IPS DF 6.9 (cell line): Measurements from ENCODE around the gene PAAF1.
"Not testable (repeated sequence)": the region's sequence is repeated elsewhere in the genome, so short reads cannot be mapped to it uniquely, and the experiment has no call there.

Source experiments
- DNase-seq: peaks from one replicate; pipeline ENCODE4 v3.0.0-alpha.2; 2013; ENCODE audit warnings: low read depth, low spot score
- H3K27ac ChIP-seq: one replicate; pipeline ENCODE4 v1.5.1; 2013; ENCODE audit warnings: low read length, control low read depth
- H3K27me3 ChIP-seq: 2 replicates; pipeline ENCODE4 v1.6.1; 2013; ENCODE audit warnings: mild to moderate bottlenecking, low read length; ENCODE audit not compliant: control insufficient read depth, insufficient read depth
- H3K36me3 ChIP-seq: 2 replicates; pipeline ENCODE4 v1.6.1; 2013; ENCODE audit warnings: low read length; ENCODE audit not compliant: control insufficient read depth, insufficient read depth
- H3K4me1 ChIP-seq: 2 replicates; pipeline ENCODE4 v1.6.1; 2013; ENCODE audit warnings: low read length; ENCODE audit not compliant: control insufficient read depth, insufficient read depth
- H3K4me3 ChIP-seq: 2 replicates; pipeline ENCODE4 v1.5.1; 2013; ENCODE audit warnings: mild to moderate bottlenecking, low read length
- H3K9me3 ChIP-seq: 2 replicates; pipeline ENCODE4 v1.6.1; 2013; ENCODE audit warnings: low read length, inconsistent platforms; ENCODE audit not compliant: control insufficient read depth, insufficient read depth
- WGBS: extraction: QIAGEN DNeasy Blood & Tissue Kit; methylation state at CpG from one replicate; pipeline ENCODE4 v1.1.7; 2013; ENCODE audit warnings: mixed read lengths, missing lambda C conversion rate; ENCODE audit not compliant: insufficient read length, insufficient coverage; 5-methylcytosine and 5-hydroxymethylcytosine counted together

PAAF1 gene

GRCh38 chr11:73914284-73914683 is 37.5 kb downstream of the PAAF1 start:
- H3K36me3 ChIP-seq = no peaks in the 10 kb centered on the region
- no CpG with 5 or more reads among the region's 4 CpGs for WGBS

GRCh38 chr11:73916435-73916834 is 39.6 kb downstream of the PAAF1 start:
- no peaks in the 10 kb centered on the region for H3K9me3 ChIP-seq
- H3K4me3 ChIP-seq = no peak overlapping the region
- no peaks in the 10 kb centered on the region for H3K36me3 ChIP-seq
- WGBS = no CpG with 5 or more reads among the region's 1 CpG
- DNase-seq = no peak
- H3K27ac ChIP-seq = no peak overlapping the region
- H3K4me1 ChIP-seq = no peaks in the 10 kb centered on the region
- H3K27me3 ChIP-seq = no peaks in the 10 kb centered on the region

More at GRCh38 chr11:73914284-73914683, 37.5 kb downstream of the PAAF1 start:
- Histone ChIP-seq H3K4me3 (no peak overlapping the region), H3K9me3 (no peaks in the 10 kb centered on the region), H3K4me1 (no peaks in the 10 kb centered on the region), H3K27me3 (no peaks in the 10 kb centered on the region), H3K27ac (no peak overlapping the region)
- DNase-seq = no peak

DNA sequence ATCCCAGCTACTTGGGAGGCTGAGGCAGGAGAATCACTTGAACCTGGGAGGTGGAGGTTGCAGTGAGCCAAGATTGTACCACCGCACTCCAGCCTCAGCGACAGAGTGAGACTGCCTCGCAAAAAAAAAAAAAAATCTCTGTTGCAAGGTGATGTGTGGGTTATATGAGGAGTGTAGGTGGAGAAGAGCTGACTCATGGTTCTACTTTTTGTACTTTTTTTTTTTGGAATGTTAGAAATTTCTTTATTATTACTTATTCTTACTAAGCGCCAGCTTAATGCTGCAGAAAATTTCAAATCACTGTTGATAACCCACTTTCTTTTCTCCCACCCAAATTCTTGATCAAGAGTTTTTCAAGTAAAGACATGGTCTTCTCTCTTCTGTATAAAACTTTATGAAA is 44.4 kb downstream of the PAAF1 start:
- Histone ChIP-seq H3K27me3 (no peaks in the 10 kb centered on the region), H3K9me3 (no peaks in the 10 kb centered on the region), H3K4me3 (no peak overlapping the region), H3K27ac (no peak overlapping the region), H3K4me1 (no peaks in the 10 kb centered on the region), H3K36me3 (no peaks in the 10 kb centered on the region)
- DNase-seq = no peak
- WGBS = no CpG with 5 or more reads among the region's 4 CpGs

DNA sequence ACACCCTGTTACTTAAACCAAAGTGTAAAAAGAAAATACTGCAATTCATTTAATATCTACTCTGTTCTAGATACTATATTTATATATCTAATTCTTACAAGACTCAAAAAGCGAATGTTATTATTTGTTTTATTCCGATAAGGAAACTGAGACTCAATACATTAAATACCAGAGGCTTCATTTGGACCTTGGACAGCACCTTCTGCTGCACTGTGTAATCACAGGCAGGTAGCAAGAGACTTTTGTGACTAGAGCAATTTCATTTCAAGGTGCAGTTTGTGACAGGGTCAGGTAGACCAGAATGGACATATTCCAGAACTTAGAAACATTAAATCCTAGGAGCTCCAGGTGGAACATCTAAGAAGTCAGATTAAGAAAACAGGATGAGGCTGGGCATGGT is 52.6 kb downstream of the PAAF1 start:
- DNase-seq = no peak
- Histone ChIP-seq H3K27me3 (no peaks in the 10 kb centered on the region), H3K36me3 (peaks cover 10% of the 10 kb centered on the region; the same call in 1 of the 2 replicates), H3K27ac (no peak overlapping the region), H3K9me3 (no peaks in the 10 kb centered on the region), H3K4me1 (no peaks in the 10 kb centered on the region), H3K4me3 (no peak overlapping the region)
- no CpG with 5 or more reads among the region's 2 CpGs for WGBS

DNA sequence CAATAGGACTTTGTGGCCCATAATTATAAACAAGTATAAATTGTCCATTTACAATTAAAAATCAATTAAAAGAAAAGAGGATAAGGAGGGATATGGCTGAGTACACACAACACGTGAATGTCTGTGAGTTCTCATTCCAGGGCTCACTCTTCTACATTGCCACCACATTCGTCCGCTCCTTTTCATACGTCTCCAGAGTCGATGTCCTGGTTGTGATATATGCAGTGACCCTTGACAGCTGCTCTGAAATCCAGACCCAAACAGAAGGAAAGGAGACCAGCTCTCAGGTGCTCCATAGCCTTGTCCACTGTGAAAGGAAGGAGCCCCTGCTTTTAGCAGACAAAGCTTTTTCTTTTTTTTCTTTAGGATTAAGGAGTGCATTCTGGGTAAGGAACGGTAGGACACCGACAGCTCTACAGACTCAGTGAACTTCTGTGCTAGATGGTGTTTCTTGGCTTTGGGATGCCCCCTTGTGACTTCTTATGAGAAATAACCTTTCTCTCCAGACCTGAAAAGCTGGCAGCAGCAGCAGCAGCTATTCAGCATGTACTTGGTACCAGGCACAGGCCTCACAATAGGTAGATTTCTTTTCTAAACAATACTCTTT is 54.3 kb downstream of the PAAF1 start:
- DNase-seq = peak; percentile 48
- H3K4me1 ChIP-seq = no peaks in the 10 kb centered on the region
- no peaks in the 10 kb centered on the region for H3K27me3 ChIP-seq
- H3K36me3 ChIP-seq = peaks cover 10% of the 10 kb centered on the region; the same call in 1 of the 2 replicates
- no CpG with 5 or more reads among the region's 7 CpGs for WGBS
- no peak overlapping the region for H3K27ac ChIP-seq
- H3K9me3 ChIP-seq = no peaks in the 10 kb centered on the region
- H3K4me3 ChIP-seq = no peak overlapping the region

DNA sequence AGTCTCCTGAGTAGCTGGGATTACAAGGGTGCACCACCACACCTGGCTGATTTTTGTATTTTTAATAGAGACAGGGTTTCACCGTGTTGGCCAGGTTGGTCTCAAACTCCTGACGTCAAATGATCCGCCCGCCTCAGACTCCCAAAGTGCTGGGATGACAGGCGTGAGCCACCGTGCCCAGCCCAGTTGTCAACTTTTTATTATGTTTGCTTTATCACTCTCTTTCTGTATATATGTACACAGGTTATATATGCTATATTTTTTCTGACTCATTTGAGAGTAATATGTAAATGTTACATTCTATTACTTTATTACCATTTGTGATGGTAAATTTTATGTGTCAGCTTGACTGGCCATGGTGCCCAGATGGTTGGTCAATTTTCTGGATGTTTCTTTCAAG is 55.2 kb downstream of the PAAF1 start:
- Histone ChIP-seq H3K27ac (no peak overlapping the region), H3K27me3 (no peaks in the 10 kb centered on the region), H3K9me3 (no peaks in the 10 kb centered on the region), H3K4me3 (no peak overlapping the region), H3K36me3 (peaks cover 10% of the 10 kb centered on the region; the same call in 1 of the 2 replicates), H3K4me1 (no peaks in the 10 kb centered on the region)
- no peak for DNase-seq
- WGBS = no CpG with 5 or more reads among the region's 6 CpGs

- 0 out of 2 replicates have a peak, but pooled peaks cover 4% of the 10 kb centered on the region for H3K36me3 ChIP-seq
Observed at GRCh38 chr11:73932781-73933180, 56.0 kb downstream of the PAAF1 start.

DNA sequence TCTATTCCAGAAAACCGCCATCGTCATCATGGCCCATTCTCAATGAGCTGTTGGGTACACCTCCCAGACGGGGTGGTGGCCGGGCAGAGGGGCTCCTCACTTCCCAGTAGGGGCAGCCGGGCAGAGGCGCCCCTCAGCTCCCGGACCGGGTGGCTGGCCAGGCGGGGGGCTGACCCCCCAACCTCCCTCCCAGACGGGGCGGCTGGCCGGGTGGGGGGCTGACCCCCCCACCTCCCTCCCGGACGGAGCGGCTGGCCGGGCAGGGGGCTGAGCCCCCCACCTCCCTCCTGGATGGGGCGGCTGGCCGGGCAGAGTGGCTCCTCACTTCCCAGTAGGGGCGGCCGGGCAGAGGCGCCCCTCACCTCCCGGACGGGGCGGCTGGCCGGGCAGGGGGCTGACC is 59.2 kb downstream of the PAAF1 start:
- H3K36me3 ChIP-seq, H3K9me3 ChIP-seq, H3K4me1 ChIP-seq, H3K27ac ChIP-seq, H3K27me3 ChIP-seq, DNase-seq, H3K4me3 ChIP-seq: not testable (repeated sequence)
- no CpG with 5 or more reads among the region's 25 CpGs for WGBS

More at GRCh38 chr11:73932781-73933180, 56.0 kb downstream of the PAAF1 start:
- Histone ChIP-seq H3K27me3 (no peaks in the 10 kb centered on the region), H3K4me1 (no peaks in the 10 kb centered on the region), H3K27ac (no peak overlapping the region), H3K9me3 (no peaks in the 10 kb centered on the region), H3K4me3 (no peak overlapping the region)
- no CpG with 5 or more reads among the region's 7 CpGs for WGBS
- DNase-seq = no peak

- no CpG with 5 or more reads among the region's 4 CpGs for WGBS
- Histone ChIP-seq H3K4me1 (no peaks in the 10 kb centered on the region), H3K4me3 (no peak overlapping the region), H3K27me3 (no peaks in the 10 kb centered on the region), H3K9me3 (no peaks in the 10 kb centered on the region), H3K36me3 (no peaks in the 10 kb centered on the region), H3K27ac (no peak overlapping the region)
- DNase-seq = no peak
Observed at GRCh38 chr11:73939096-73939495, 62.3 kb downstream of the PAAF1 start.

- DNase-seq = no peak
- Histone ChIP-seq H3K9me3 (no peaks in the 10 kb centered on the region), H3K27me3 (no peaks in the 10 kb centered on the region), H3K27ac (no peak overlapping the region), H3K4me1 (no peaks in the 10 kb centered on the region), H3K4me3 (no peak overlapping the region), H3K36me3 (no peaks in the 10 kb centered on the region)
- no CpG with 5 or more reads among the region's 9 CpGs for WGBS
Observed at GRCh38 chr11:73940801-73941570, 64.2 kb downstream of the PAAF1 start.
